ENCODE measurements around the gene ICAM3.

ICAM3 gene

GRCh38 chr19:10321874-10322835, 17.3 kb downstream of the ICAM3 start:
- H3K27ac ChIP-seq = no peak overlapping the region
- H3K4me3 ChIP-seq = no peak overlapping the region

GRCh38 chr19:10321417-10321797, 18.0 kb downstream of the ICAM3 start:
- H3K27ac ChIP-seq = no peak overlapping the region
- H3K4me3 ChIP-seq = no peak overlapping the region

- Histone ChIP-seq H3K27ac (no peak overlapping the region), H3K4me3 (no peak overlapping the region)
These were observed 18.6 kb downstream of the ICAM3 start for GRCh38 chr19:10320602-10321416.

- no peak overlapping the region for H3K4me3 ChIP-seq
- H3K27ac ChIP-seq = no peak overlapping the region
These were observed 20.4 kb downstream of the ICAM3 start for GRCh38 chr19:10318807-10319682.

- H3K27ac ChIP-seq = no peak overlapping the region
- H3K4me3 ChIP-seq = no peak overlapping the region
These were observed 21.5 kb downstream of the ICAM3 start for GRCh38 chr19:10317857-10318462.

- H3K4me3 ChIP-seq = no peak overlapping the region
- no peak overlapping the region for H3K27ac ChIP-seq
These were observed 22.2 kb downstream of the ICAM3 start for GRCh38 chr19:10317045-10317856.

GRCh38 chr19:10316229-10317044, 23.0 kb downstream of the ICAM3 start:
- peak overlapping the region in 14 of 21 experiments; percentile 61 to 88 (median 82) for H3K27ac ChIP-seq

GRCh38 chr19:10315335-10316214, 23.8 kb downstream of the ICAM3 start, which contains the start of gene FDX2:
Gene FDX2, minus strand, starts transcription at chr19:10316015. Its CDS starts 19 bp downstream, at chr19:10315996.
- peak within 1 kb of the TSS in 20 of 21 experiments; percentile 41 to 88 (median 74) for H3K27ac ChIP-seq

More at GRCh38 chr19:10316229-10317044, 23.0 kb downstream of the ICAM3 start:
- peak overlapping the region in 4 of 7 experiments; percentile 70 to 98 (median 92) for H3K4me3 ChIP-seq

GRCh38 chr19:10309423-10309822, 30.0 kb downstream of the ICAM3 start, which contains the start of gene ZGLP1:
Gene ZGLP1, minus strand, starts transcription at chr19:10309815.
- H3K27ac ChIP-seq = no peak within 1 kb of the TSS
- no peak within 1 kb of the TSS for H3K4me3 ChIP-seq

More at GRCh38 chr19:10315335-10316214, 23.8 kb downstream of the ICAM3 start, which contains the start of gene FDX2:
- H3K4me3 ChIP-seq = peak within 1 kb of the TSS; percentile 68 to 98 (median 89)

GRCh38 chr19:10306327-10306726, 33.1 kb downstream of the ICAM3 start:
- H3K4me3 ChIP-seq = no peak overlapping the region
- no peak overlapping the region for H3K27ac ChIP-seq

- peak overlapping the region in 9 of 21 experiments; percentile 2 to 65 (median 47) for H3K27ac ChIP-seq
- no peak overlapping the region for H3K4me3 ChIP-seq
These were observed 34.2 kb downstream of the ICAM3 start for GRCh38 chr19:10305139-10305806.

GRCh38 chr19:10299545-10300458, 39.6 kb downstream of the ICAM3 start:
- Histone ChIP-seq H3K27ac (no peak overlapping the region), H3K4me3 (no peak overlapping the region)

GRCh38 chr19:10295847-10296591, 43.4 kb downstream of the ICAM3 start:
- Histone ChIP-seq H3K4me3 (peak overlapping the region; percentile 9 to 29 (median 17)), H3K27ac (peak overlapping the region in 1 of 21 experiments; percentile 42)
